CD14-positive monocyte (primary cell): ENCODE data around the gene PKNOX2. TPM values are rescaled to one million over a fixed set of nuclear protein-coding genes. Genes with fewer than 3 reads are reported as not detected.

Source experiments
- DNase-seq, 3 donors: peaks; one replicate each; pipeline ENCODE4 v3.0.0-alpha.2; 2011 to 2022
- H2AFZ ChIP-seq: 2 replicates; pipeline ENCODE4 v1.6.0; 2012; ENCODE audit warnings: mild to moderate bottlenecking, low read depth, low read length, inconsistent platforms; ENCODE audit not compliant: insufficient read depth, poor library complexity, severe bottlenecking
- H3K27ac ChIP-seq, 2 donors: 1 replicate in 1 of 2; 2 replicates in 1 of 2; pipeline ENCODE4 v1.5.1; 2012 to 2013; ENCODE audit warnings: low read length in 2 of 2, control low read depth in 1 of 2, inconsistent platforms in 1 of 2, low read depth in 1 of 2, mild to moderate bottlenecking in 1 of 2
- H3K27me3 ChIP-seq, 2 donors: one replicate each; pipeline versions ENCODE4 v1.6.0 to v1.6.1; 2011 to 2013; ENCODE audit warnings: low read length in 2 of 2; ENCODE audit not compliant: control insufficient read depth in 2 of 2, insufficient read depth in 2 of 2
- H3K36me3 ChIP-seq, 2 donors: replicated peaks in 1 of 2; 1 replicate in 1 of 2; 2 replicates in 1 of 2; pipeline versions ENCODE4 v1.5.1 to v1.6.1; 2012 to 2013; ENCODE audit warnings: low read length in 2 of 2, control low read depth in 1 of 2, inconsistent platforms in 1 of 2, mild to moderate bottlenecking in 1 of 2; ENCODE audit not compliant: insufficient read depth in 2 of 2, control insufficient read depth in 1 of 2
- H3K4me1 ChIP-seq, 2 donors: 1 replicate in 1 of 2; 2 replicates in 1 of 2; pipeline versions ENCODE4 v1.5.1 to v1.6.1; 2012 to 2013; ENCODE audit warnings: low read length in 2 of 2, control low read depth in 1 of 2, inconsistent platforms in 1 of 2, mild to moderate bottlenecking in 1 of 2, moderate library complexity in 1 of 2; ENCODE audit not compliant: insufficient read depth in 2 of 2, control insufficient read depth in 1 of 2
- H3K4me2 ChIP-seq: replicated peaks from 2 replicates; pipeline ENCODE3; 2012; ENCODE audit warnings: low read length, moderate library complexity, mild to moderate bottlenecking; ENCODE audit not compliant: poor library complexity, severe bottlenecking; ENCODE audit errors: extremely low read depth
- H3K4me3 ChIP-seq, 3 experiments: fragments of 200-600 bp in 1 of 3; sonication (generic) in 1 of 3; replicated peaks in 1 of 3; 1 replicate in 2 of 3; 2 replicates in 1 of 3; pipeline ENCODE4 v1.5.1; 2011 to 2013; ENCODE audit warnings: low read length in 3 of 3, mild to moderate bottlenecking in 3 of 3, control low read depth in 2 of 3, low read depth in 2 of 3, inconsistent platforms in 1 of 3, moderate library complexity in 1 of 3
- H3K79me2 ChIP-seq: 2 replicates; pipeline ENCODE4 v1.6.0; 2012; ENCODE audit warnings: mild to moderate bottlenecking, control low read depth, inconsistent platforms, low read length, moderate library complexity; ENCODE audit not compliant: insufficient read depth
- H3K9ac ChIP-seq: 2 replicates; pipeline ENCODE4 v1.6.0; 2017; ENCODE audit warnings: low read length, mild to moderate bottlenecking; ENCODE audit not compliant: insufficient read depth, poor library complexity, severe bottlenecking
- H3K9me3 ChIP-seq, 2 donors: replicated peaks in 1 of 2; 1 replicate in 1 of 2; 2 replicates in 1 of 2; pipeline versions ENCODE4 v1.5.1 to v1.6.1; 2012 to 2013; ENCODE audit warnings: low read length in 2 of 2, control low read depth in 1 of 2; ENCODE audit not compliant: control insufficient read depth in 1 of 2, insufficient read depth in 1 of 2
- H4K20me1 ChIP-seq: 2 replicates; pipeline ENCODE4 v1.6.0; 2012; ENCODE audit warnings: mild to moderate bottlenecking, low read length, control low read depth, moderate library complexity; ENCODE audit not compliant: insufficient read depth
- H3K27ac Mint-ChIP-seq, 7 donors: one replicate each; pipeline ENCODE4 v1.8.0; 2020; ENCODE audit warnings: mild to moderate bottlenecking in 7 of 7, mixed read lengths in 7 of 7, moderate library complexity in 6 of 7, inconsistent platforms in 2 of 7
- H3K27me3 Mint-ChIP-seq, 3 donors: one replicate each; pipeline ENCODE4 v1.8.0; 2021 to 2022; ENCODE audit warnings: low read depth in 3 of 3, mild to moderate bottlenecking in 3 of 3, mixed read lengths in 3 of 3, moderate library complexity in 3 of 3, inconsistent platforms in 1 of 3
- H3K36me3 Mint-ChIP-seq, 2 donors: one replicate each; pipeline ENCODE4 v1.8.0; 2020; ENCODE audit warnings: mixed read lengths in 2 of 2, inconsistent platforms in 1 of 2, mild to moderate bottlenecking in 1 of 2
- H3K4me1 Mint-ChIP-seq: one replicate; pipeline ENCODE4 v1.8.0; 2020; ENCODE audit warnings: mild to moderate bottlenecking, mixed read lengths
- H3K4me3 Mint-ChIP-seq, 2 donors: one replicate each; pipeline ENCODE4 v1.8.0; 2020; ENCODE audit warnings: mild to moderate bottlenecking in 2 of 2, mixed read lengths in 2 of 2, moderate library complexity in 1 of 2
- H3K9me3 Mint-ChIP-seq, 7 donors: one replicate each; pipeline ENCODE4 v1.8.0; 2020 to 2022; ENCODE audit warnings: mixed read lengths in 7 of 7, mild to moderate bottlenecking in 6 of 7, moderate library complexity in 6 of 7, inconsistent platforms in 2 of 7
- WGBS: methylation state at CpG from one replicate; pipeline ENCODE4 v1.1.5; 2013; ENCODE audit warnings: missing lambda C conversion rate; ENCODE audit not compliant: insufficient coverage; 5-methylcytosine and 5-hydroxymethylcytosine counted together
- intact Hi-C, 2 donors: fragments of 100-400 bp; cut with micrococcal nuclease; formaldehyde crosslinking; loops; one replicate each; pipeline versions ENCODE4 v1.15.0 to v1.15.1; 2023
- polyA plus RNA-seq, 3 donors: library from polyadenylated mRNA; depleted of rRNA in 1 of 3; unstranded in 2 of 3; stranded (reverse) in 1 of 3; fragments of 300-500 nt in 2 of 3; fragments of >200 nt in 1 of 3; fragmentation: Illumina TruSeq in 2 of 3; gene quantifications; 1 replicate in 2 of 3; 2 replicates in 1 of 3; pipeline ENCODE4 v1.2.3, GENCODE V29; 2012 to 2021
- TF ChIP-seq, protein P1 (sequence below): fragments of 200-600 bp; IDR thresholded peaks from one replicate; pipeline ENCODE4 v1.8.0; 2022; ENCODE audit warnings: antibody characterized with exemption, mild to moderate bottlenecking

PKNOX2 gene
- polyA plus RNA-seq, 3 donors: not detected

DNA sequence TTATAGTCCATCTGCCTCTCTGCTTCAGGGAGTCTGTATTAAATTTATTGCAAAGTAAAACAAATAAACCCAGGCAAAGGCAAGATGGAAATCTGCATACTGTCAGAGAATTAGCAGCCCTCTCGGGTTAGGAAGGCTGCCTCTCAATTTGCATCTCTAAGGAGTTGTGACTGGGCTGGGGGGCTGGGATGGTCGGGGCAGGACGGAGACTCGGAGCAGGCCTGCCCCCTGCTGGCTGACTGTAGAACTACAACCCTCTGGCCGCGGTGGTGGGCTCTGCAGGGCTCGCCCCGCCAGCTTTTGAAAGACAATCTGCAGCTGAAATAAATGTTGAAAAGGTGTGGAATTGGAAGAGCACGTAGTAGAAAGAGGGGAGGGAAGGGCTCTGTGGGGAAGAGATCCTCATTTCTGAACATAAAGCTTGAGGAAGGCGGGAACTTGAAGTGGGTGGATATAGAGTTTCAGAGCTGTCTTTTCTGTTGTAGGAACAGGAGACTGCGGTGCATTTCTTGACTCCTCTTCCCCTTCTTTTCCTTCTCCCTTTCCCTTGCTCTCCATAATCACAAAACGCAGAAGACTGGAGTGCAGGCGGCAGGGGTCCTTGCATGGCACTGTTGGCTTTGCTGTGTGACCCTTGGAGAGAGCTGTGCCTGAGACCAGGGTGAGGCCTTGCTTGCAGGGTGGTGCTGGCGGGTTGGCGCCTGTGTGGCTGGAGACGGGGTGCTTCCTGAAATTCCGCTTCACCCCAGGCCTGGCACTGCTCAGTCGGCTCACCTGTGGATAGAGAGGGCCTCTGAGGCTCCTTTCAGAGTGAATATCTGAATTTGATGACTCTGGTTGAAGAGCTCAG, 22.6 kb upstream of the PKNOX2 start:
- no peak overlapping the region for H3K4me2 ChIP-seq
- H3K36me3 ChIP-seq: no peaks in the 10 kb centered on the region
- no peaks in the 10 kb centered on the region for H4K20me1 ChIP-seq
- Mint-ChIP-seq H3K27ac (peak overlapping the region in 1 of 7 donors; percentile 64), H3K4me3 (peak overlapping the region in 1 of 2 donors; percentile 57), H3K4me1 (peaks cover 4% of the 10 kb centered on the region), H3K36me3 (no peaks in the 10 kb centered on the region), H3K9me3 (peaks cover 0 to 2% (median 0%) of the 10 kb centered on the region in 7 donors), H3K27me3 (peaks cover 18 to 30% (median 27%) of the 10 kb centered on the region in 3 donors)
- peaks cover 0 to 13% of the 10 kb centered on the region in 2 donors for H3K27me3 ChIP-seq
- H3K27ac ChIP-seq: no peak overlapping the region
- no peaks in the 10 kb centered on the region for H3K9me3 ChIP-seq
- TF ChIP-seq, protein P1, sequence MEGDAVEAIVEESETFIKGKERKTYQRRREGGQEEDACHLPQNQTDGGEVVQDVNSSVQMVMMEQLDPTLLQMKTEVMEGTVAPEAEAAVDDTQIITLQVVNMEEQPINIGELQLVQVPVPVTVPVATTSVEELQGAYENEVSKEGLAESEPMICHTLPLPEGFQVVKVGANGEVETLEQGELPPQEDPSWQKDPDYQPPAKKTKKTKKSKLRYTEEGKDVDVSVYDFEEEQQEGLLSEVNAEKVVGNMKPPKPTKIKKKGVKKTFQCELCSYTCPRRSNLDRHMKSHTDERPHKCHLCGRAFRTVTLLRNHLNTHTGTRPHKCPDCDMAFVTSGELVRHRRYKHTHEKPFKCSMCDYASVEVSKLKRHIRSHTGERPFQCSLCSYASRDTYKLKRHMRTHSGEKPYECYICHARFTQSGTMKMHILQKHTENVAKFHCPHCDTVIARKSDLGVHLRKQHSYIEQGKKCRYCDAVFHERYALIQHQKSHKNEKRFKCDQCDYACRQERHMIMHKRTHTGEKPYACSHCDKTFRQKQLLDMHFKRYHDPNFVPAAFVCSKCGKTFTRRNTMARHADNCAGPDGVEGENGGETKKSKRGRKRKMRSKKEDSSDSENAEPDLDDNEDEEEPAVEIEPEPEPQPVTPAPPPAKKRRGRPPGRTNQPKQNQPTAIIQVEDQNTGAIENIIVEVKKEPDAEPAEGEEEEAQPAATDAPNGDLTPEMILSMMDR: peak; percentile 100
- H3K79me2 ChIP-seq: no peaks in the 10 kb centered on the region
- no peak overlapping the region for H3K9ac ChIP-seq
- H3K4me1 ChIP-seq: peaks cover 2 to 6% of the 10 kb centered on the region in 2 donors
- 29% methylated on average over 16 of the region's 18 CpGs for WGBS
- no peak overlapping the region for H3K4me3 ChIP-seq
- H2AFZ ChIP-seq: peak overlapping the region; percentile 13
- DNase-seq: peak; percentile 19 to 49 (median 46)
- intact Hi-C loops: loop anchor here (1.0 to 2.0 kb wide), 2 partner anchors 179 to 180 kb away; no protein-coding TSS in a partner anchor

DNA sequence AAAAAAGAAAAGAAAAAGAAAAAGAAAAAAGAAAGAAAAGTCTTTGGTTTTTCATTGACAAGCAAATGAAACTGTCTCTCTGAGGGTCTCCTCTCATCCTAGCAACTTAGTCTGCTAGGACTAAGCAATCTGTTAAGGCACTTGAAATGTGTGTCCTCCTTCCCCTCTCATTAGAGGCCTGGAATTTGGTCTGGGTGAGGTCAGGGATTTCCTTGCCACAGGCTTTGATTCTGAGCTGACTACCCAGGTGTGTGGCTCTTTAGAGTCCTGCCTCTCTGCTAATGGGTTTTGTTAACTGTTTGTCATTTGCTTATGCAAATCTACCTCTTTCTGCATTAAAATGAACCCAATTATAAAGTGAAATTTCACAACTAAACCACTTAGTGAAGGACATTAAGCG, 18.3 kb upstream of the PKNOX2 start:
- TF ChIP-seq, protein P1: no peak
- H3K36me3 Mint-ChIP-seq: no peaks in the 10 kb centered on the region
- H3K4me1 Mint-ChIP-seq: peaks cover 4% of the 10 kb centered on the region
- no peak overlapping the region for H3K27ac ChIP-seq
- H3K27me3 ChIP-seq: peaks cover 0 to 9% of the 10 kb centered on the region in 2 donors
- DNase-seq: no peak
- no peak overlapping the region for H3K4me2 ChIP-seq
- H3K9me3 ChIP-seq: no peaks in the 10 kb centered on the region
- no peak overlapping the region for H2AFZ ChIP-seq
- intact Hi-C loops: no loop called here
- no peaks in the 10 kb centered on the region for H4K20me1 ChIP-seq
- H3K79me2 ChIP-seq: no peaks in the 10 kb centered on the region
- WGBS: no CpG with 5 or more reads among the region's 1 CpG
- H3K36me3 ChIP-seq: no peaks in the 10 kb centered on the region
- H3K4me3 ChIP-seq: no peak overlapping the region
- H3K27me3 Mint-ChIP-seq: peaks cover 11 to 23% (median 12%) of the 10 kb centered on the region in 3 donors
- H3K9ac ChIP-seq: no peak overlapping the region
- H3K9me3 Mint-ChIP-seq: peaks cover 0 to 1% (median 0%) of the 10 kb centered on the region in 7 donors
- no peak overlapping the region for H3K4me3 Mint-ChIP-seq
- H3K27ac Mint-ChIP-seq: no peak overlapping the region
- H3K4me1 ChIP-seq: peaks cover 2 to 6% of the 10 kb centered on the region in 2 donors
